ENCODE data around the gene VSTM1.

DNA sequence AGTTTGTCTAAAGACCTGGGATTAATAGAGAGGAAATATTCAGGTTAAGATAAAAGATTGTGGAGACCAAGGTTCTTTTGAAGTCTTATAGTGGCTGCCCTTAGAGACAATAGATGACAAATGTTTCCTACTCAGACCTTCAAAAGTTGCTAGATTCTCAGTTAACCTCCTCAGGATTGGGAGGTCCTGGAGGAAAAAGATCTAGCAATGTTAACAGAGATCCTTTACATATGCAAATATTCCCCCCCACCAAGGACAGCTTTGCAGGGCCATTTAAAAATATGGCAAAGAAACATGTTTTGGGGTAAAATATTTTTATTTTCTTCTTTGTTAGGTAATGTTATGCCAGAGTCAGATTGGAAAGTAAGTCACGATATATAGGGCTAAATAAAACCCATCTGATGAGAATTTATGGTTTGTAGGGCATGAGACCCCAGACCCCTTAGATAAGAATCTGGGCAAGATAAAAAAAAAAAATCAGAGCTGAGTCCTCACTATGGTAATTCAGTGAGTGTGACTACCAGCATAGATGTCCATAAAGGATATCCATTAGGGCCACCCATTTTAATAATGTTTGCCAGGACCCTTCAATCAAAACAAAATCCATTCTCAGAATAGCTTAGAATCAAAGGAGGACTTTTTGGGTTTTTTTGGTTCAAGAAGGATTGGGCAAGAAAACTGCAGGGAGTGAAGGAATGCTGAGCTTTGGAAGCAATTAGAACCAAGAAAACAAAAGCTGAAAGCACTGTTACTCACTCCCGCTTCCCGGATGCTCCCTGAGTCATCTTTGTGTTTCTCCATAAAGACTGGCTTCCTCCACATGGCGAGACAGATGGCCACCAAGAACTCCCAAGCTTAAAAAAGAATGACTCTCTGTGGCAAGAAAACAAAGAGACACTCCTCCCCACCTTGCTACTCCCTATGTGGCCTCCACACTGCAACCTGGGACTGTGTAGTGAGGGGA lies 28.2 kb downstream of the VSTM1 start:
- TF ChIP-seq, protein P1, sequence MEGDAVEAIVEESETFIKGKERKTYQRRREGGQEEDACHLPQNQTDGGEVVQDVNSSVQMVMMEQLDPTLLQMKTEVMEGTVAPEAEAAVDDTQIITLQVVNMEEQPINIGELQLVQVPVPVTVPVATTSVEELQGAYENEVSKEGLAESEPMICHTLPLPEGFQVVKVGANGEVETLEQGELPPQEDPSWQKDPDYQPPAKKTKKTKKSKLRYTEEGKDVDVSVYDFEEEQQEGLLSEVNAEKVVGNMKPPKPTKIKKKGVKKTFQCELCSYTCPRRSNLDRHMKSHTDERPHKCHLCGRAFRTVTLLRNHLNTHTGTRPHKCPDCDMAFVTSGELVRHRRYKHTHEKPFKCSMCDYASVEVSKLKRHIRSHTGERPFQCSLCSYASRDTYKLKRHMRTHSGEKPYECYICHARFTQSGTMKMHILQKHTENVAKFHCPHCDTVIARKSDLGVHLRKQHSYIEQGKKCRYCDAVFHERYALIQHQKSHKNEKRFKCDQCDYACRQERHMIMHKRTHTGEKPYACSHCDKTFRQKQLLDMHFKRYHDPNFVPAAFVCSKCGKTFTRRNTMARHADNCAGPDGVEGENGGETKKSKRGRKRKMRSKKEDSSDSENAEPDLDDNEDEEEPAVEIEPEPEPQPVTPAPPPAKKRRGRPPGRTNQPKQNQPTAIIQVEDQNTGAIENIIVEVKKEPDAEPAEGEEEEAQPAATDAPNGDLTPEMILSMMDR (IDR thresholded peaks at IDR 0.05): no peak
- TF ChIP-seq POLR2A (IDR thresholded peaks at IDR 0.05): no peak

Measured in esophagus squamous epithelium (tissue), 4 donors.